ENCODE data around the gene SYNGR2.

DNA sequence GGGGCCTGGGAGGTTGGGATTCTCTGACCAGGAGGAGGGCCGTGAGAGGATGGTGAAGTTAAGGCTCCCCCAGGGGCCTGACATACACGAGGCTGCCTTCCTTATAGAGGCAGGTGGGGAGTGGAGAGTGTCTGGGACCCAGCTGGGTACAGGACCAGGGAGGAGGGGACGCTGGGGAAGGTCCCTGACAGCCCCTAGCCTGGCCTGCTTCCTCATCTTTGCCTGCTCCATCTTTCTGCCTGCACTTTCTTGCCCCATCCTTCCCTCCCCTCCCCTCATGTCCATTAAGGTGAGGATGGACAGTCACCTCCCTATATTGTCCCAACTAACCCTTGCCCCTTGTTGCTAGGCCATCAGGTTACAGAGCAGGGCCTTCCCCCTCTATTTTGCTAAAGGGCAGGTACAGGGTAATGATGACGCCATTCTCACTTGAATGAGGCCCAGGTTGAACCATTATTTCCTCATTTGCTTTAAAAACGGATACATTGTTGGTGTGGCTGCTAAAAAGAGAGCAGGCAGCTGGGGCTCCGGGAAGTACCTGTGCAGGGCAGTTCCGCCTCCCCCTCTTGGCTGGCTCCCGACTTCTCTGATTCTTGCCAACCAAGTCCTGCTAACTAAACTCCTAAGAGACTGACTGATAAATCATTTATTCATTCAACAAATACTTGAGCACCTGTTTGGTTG is 20.9 kb upstream of the SYNGR2 start:
- TF ChIP-seq POLR2A (IDR thresholded peaks at IDR 0.05; ENCODE audit: low read depth, low read length) (no peak), EZH2 (IDR thresholded peaks at IDR 0.05; ENCODE audit: borderline replicate concordance, low read depth, low read length, severe bottlenecking) (no peak), POLR2AphosphoS5 (IDR thresholded peaks at IDR 0.05; ENCODE audit: insufficient read depth, low read depth, low read length) (no peak), JUN (IDR thresholded peaks at IDR 0.05; ENCODE audit: borderline replicate concordance, insufficient read depth, insufficient read length, low read depth) (no peak), FOS (IDR thresholded peaks at IDR 0.05; ENCODE audit: borderline replicate concordance, insufficient read depth, low read length) (no peak)
- TF ChIP-seq, protein P1, sequence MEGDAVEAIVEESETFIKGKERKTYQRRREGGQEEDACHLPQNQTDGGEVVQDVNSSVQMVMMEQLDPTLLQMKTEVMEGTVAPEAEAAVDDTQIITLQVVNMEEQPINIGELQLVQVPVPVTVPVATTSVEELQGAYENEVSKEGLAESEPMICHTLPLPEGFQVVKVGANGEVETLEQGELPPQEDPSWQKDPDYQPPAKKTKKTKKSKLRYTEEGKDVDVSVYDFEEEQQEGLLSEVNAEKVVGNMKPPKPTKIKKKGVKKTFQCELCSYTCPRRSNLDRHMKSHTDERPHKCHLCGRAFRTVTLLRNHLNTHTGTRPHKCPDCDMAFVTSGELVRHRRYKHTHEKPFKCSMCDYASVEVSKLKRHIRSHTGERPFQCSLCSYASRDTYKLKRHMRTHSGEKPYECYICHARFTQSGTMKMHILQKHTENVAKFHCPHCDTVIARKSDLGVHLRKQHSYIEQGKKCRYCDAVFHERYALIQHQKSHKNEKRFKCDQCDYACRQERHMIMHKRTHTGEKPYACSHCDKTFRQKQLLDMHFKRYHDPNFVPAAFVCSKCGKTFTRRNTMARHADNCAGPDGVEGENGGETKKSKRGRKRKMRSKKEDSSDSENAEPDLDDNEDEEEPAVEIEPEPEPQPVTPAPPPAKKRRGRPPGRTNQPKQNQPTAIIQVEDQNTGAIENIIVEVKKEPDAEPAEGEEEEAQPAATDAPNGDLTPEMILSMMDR (IDR thresholded peaks at IDR 0.05; ENCODE audit: extremely low read depth in 1 of 2, insufficient read depth in 1 of 2, low read depth in 1 of 2, low read length in 2 of 2): no peak
- TF ChIP-seq, protein P2, sequence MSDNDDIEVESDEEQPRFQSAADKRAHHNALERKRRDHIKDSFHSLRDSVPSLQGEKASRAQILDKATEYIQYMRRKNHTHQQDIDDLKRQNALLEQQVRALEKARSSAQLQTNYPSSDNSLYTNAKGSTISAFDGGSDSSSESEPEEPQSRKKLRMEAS (IDR thresholded peaks at IDR 0.05; ENCODE audit: insufficient read depth, insufficient read length): no peak

Measured in endothelial cell of umbilical vein (primary cell).